AG09319 (cell line): ENCODE measurements around the gene FRAS1.

Experiments
- DNase-seq: peaks from one replicate; pipeline ENCODE4 v3.0.0-alpha.2; 2010; ENCODE audit warnings: low read depth; ENCODE audit errors: extremely low read depth
- CTCF ChIP-seq: IDR thresholded peaks from 2 replicates; pipeline ENCODE4 v1.5.1; 2011; ENCODE audit warnings: low read depth, mild to moderate bottlenecking, inconsistent platforms, low read length, moderate library complexity

The FRAS1 gene

GRCh38 chr4:78039678-78040077 lies 17.4 kb upstream of the FRAS1 start:
- no peak for TF ChIP-seq CTCF
- no peak for DNase-seq

- no peak for TF ChIP-seq CTCF
- no peak for DNase-seq
Observed at GRCh38 chr4:78040431-78040830, 16.7 kb upstream of the FRAS1 start.

- no peak for DNase-seq
- TF ChIP-seq CTCF, result no peak
Observed at GRCh38 chr4:78047366-78047765, 9.8 kb upstream of the FRAS1 start.

- peak; percentile 30 for DNase-seq
- no peak for TF ChIP-seq CTCF
Observed at GRCh38 chr4:78056265-78057129, 626 bp upstream of the FRAS1 start.

GRCh38 chr4:78057600-78058550 lies 752 bp downstream of the FRAS1 start:
- no peak for TF ChIP-seq CTCF
- no peak for DNase-seq

- no peak for DNase-seq
Observed at GRCh38 chr4:78058591-78059523, 1.7 kb downstream of the FRAS1 start.

More at GRCh38 chr4:78058591-78059523, 1.7 kb downstream of the FRAS1 start:
- no peak for TF ChIP-seq CTCF
